HFF-Myc (cell line): ENCODE measurements around the gene STK33.

Experiments
- DNase-seq: peaks from one replicate; pipeline ENCODE4 v3.0.0-alpha.2; 2011; ENCODE audit warnings: low read depth; ENCODE audit errors: extremely low read depth
- H3K4me3 ChIP-seq: replicated peaks from 2 replicates; pipeline ENCODE4 v1.5.1; 2011; ENCODE audit warnings: low read depth, mild to moderate bottlenecking, control low read depth, low read length
- TF ChIP-seq, protein P1 (sequence below): IDR thresholded peaks from 2 replicates; pipeline ENCODE4 v1.5.1; 2012; ENCODE audit warnings: mild to moderate bottlenecking, low read depth, low read length, control low read depth; ENCODE audit errors: missing control alignments

STK33 gene

DNA sequence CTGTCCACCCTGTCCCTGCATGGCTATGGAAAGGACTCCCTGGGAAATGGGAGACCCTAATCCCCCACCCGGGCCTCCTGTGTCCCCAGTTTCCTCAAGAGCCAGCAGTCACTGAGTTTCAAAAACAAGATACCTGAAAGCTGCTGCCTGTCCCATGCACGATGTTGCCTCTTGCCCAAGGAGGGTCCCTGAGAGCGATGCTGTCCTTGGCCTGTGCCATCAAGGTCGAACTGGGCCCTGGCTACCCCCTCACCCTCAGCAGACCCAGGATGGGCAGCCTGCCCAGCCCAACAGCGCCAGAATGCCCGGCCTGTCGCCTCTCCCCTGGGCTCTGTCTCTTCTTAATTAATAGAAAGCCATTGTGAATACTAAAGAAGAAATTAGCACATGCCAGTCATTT lies 225.8 kb downstream of the STK33 start:
- no peak for DNase-seq
- TF ChIP-seq, protein P1, sequence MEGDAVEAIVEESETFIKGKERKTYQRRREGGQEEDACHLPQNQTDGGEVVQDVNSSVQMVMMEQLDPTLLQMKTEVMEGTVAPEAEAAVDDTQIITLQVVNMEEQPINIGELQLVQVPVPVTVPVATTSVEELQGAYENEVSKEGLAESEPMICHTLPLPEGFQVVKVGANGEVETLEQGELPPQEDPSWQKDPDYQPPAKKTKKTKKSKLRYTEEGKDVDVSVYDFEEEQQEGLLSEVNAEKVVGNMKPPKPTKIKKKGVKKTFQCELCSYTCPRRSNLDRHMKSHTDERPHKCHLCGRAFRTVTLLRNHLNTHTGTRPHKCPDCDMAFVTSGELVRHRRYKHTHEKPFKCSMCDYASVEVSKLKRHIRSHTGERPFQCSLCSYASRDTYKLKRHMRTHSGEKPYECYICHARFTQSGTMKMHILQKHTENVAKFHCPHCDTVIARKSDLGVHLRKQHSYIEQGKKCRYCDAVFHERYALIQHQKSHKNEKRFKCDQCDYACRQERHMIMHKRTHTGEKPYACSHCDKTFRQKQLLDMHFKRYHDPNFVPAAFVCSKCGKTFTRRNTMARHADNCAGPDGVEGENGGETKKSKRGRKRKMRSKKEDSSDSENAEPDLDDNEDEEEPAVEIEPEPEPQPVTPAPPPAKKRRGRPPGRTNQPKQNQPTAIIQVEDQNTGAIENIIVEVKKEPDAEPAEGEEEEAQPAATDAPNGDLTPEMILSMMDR = no peak
- H3K4me3 ChIP-seq = no peak overlapping the region

DNA sequence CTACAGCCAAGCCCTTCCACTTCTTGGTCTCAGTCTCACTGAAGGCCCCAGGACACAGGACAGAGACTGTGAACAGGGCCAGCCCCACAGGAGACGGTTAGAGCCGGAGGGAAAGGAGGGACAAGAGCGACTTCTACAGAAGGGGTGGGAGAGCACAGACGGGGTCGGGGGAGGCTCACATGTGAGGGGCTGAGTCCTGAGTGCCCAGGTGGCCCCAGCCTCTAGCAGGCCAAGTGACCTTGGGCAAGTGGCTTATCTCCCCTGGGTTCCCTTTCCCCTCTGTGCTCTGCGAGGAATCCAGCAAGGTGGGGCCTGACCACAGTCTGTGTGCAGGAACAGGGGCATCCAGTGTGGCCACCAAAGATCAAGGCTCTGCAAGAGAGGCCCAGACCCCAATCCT lies 227.7 kb downstream of the STK33 start:
- no peak for DNase-seq
- TF ChIP-seq, protein P1 = no peak
- no peak overlapping the region for H3K4me3 ChIP-seq

DNA sequence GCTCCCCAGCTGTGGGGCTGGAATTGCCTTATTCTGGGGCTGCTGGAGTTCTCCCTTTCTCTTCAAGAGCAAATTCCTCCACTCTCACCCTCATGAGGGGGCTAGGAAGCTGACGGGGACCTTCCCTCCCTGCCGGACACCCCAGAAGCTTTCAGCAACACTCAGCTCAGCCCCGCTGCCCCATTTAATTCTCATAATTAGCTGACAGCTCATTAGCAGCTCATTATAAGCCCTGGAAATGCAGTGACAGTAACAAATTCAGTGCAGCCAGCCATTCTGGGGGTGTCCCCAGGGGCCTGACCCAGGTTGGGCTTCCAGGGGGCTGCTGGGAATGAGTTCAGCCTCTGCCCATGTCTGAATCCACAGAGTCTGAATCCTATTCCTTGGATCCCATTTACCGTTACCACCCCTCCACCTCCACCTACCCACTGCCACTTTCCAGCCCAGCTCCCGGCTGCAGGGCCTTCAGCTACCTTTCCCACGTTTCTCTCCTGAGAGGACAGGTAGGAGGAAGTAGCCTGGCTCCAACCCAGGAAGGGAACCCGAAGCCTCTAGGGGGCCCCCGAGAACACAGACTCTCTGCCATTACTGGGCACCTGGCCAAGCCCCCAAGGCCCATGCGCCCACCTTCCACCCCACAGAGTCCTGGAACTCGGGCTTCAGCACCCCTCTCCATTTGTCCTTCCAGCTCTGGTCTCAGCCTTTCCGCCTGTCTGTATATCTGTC lies 228.6 kb downstream of the STK33 start:
- no peak for DNase-seq
- H3K4me3 ChIP-seq = no peak overlapping the region
- TF ChIP-seq, protein P1 = no peak

DNA sequence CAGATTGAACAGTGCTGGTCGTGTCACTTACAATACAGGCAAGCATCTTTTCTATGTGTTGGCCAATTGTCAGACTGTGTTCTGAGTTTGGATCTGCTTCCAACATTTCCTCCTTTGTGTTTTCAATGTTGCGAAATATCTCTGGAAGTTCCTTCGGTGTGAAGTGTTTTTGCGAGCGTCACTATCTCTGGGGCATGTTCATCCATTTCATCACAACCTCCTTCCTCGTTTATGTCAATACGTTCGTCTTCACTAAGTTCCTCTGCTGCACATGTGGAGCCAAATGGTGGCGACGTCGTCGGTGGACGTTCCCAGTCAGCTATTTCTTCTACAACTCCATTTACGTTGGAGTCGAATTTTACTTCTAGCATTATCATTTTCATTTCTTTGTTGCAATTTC lies 230.1 kb downstream of the STK33 start:
- TF ChIP-seq, protein P1 = no peak
- DNase-seq = no peak
- H3K4me3 ChIP-seq = no peak overlapping the region

DNA sequence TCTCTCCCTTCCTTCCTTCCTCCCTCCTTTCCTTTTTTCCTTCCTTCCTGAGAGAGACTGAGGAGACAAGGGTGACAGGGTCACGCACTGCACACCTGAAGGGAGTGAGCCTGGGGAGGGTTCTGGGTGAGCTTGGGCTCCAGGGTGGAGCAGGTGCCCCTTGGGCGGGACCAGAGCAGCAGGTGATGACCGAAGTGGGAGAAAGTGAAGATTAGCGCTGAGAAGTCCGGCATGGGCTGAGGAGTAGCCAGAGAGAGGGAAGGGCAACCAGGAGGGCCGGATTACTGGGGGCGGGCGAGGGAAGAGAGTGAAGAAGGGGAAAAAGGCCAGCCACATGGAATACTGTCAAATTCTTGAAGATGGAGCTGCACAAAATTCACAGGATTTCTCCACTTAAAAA lies 231.1 kb downstream of the STK33 start:
- no peak for DNase-seq

DNA sequence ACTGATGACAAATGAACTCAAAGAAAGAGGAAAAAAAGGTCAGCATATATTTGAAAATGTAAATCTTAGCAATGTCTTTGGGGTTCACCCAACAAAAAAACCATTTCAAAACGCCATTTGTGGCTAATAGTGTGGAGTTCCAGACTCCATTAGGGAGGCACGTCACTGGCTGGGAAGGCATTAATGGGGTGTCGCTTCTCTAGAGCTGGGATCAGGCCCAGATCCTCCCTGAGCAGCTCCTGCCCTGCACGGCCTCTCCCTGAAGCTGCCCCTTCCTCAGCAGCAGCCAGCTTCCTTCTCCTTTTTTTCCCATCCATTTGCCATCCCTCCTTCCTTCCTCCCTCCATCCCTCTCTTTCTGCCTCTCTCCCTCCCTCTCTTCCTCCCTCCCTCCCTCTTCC lies 231.5 kb downstream of the STK33 start:
- DNase-seq = no peak
- TF ChIP-seq, protein P1 = no peak
- H3K4me3 ChIP-seq = no peak overlapping the region

More for the DNA sequence above, 231.1 kb downstream of the STK33 start:
- TF ChIP-seq, protein P1 = no peak
- H3K4me3 ChIP-seq = no peak overlapping the region
